GM12872 (cell line): ENCODE data around the gene RHBDF2.
A peak's percentile ranks its signal among the peaks of the same experiment; 100 is the strongest.

Experiments
- TF ChIP-seq, protein P1 (sequence below): IDR thresholded peaks from 3 replicates; pipeline ENCODE4 v1.5.1; 2011; ENCODE audit warnings: low read depth, mild to moderate bottlenecking, low read length, moderate library complexity; ENCODE audit not compliant: insufficient read depth

Gene RHBDF2

DNA sequence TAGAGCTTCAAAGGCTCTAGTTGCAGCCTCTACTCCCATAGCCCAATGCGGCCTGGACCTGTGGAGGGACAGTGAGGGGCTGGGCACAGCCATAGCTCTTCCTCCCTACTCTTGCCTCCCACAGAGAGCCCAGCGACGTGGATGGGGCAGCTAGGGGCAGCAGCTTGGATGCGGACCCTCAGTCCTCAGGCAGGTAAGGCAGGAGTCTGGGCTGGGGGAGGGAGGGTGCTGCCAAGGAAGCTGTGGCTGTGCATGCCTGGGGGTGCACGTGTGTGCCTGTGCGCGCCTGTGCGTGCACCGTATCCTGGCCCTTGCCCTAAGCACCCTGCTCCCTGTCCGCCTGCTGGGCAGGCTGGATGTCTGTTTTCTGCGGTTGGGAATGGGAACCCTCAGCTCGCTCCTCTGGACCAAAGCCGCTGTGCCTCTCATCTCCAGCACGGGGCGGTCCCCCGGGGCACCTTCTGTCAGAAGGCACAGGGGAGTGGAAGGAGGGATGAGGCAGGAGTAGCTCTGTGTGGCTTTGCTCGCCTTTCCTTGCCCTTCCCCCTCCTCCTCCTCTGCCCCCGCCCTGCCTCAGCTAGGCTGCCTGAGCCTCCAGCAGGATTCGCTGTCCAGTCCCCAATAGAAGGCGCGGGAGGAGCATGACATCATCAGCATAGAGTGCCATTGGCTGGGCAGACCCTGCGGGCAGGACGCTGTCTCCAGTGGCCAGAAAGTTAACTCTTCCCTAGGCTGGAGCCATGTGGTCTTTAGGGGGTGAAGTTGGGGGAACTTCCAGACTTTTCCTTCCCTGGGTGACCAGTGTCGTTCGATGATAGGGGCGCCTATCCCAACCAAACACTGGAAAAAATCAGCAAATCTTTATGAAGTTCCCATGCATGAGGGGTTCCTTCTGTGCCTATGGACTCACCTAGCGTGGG is 39.4 kb upstream of the RHBDF2 start:
- TF ChIP-seq, protein P1, sequence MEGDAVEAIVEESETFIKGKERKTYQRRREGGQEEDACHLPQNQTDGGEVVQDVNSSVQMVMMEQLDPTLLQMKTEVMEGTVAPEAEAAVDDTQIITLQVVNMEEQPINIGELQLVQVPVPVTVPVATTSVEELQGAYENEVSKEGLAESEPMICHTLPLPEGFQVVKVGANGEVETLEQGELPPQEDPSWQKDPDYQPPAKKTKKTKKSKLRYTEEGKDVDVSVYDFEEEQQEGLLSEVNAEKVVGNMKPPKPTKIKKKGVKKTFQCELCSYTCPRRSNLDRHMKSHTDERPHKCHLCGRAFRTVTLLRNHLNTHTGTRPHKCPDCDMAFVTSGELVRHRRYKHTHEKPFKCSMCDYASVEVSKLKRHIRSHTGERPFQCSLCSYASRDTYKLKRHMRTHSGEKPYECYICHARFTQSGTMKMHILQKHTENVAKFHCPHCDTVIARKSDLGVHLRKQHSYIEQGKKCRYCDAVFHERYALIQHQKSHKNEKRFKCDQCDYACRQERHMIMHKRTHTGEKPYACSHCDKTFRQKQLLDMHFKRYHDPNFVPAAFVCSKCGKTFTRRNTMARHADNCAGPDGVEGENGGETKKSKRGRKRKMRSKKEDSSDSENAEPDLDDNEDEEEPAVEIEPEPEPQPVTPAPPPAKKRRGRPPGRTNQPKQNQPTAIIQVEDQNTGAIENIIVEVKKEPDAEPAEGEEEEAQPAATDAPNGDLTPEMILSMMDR: no peak

DNA sequence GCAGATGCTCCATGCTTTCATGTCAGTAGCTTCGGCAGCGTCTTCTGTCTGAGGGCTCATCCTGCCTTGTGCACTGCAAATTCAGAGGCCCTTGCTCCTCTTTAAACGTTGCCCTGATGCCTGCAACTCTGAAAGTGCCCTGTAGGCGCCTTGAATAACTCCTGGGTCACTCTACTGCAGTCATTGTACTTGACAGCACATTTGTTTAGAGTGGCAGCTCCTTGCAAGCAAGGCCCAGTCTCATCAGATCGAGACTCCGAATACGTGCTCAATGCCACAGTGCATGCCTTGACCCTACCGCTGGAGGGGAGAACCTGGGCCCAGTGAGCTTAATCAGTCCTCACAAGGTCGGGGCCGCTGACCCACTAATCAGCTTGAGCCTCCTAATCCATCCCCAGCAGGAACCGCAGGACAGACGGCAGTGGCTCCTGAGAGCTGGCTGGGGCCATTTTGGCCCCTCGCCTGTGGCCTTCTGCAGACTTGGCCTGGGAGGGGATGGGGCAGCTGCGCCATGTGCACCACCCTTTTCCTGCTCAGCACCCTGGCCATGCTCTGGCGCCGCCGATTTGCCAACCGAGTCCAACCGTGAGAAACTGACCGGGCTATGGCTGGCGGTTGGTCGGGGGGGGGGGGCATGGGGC is 38.5 kb upstream of the RHBDF2 start, which contains the start of gene PRCD:
Gene PRCD (plus strand): TSS at position 414 of the 641 bp plus-strand sequence. CDS start 98 bp downstream, at position 512.
- TF ChIP-seq, protein P1: peak; percentile 27; the same call in 1 of the 3 replicates

DNA sequence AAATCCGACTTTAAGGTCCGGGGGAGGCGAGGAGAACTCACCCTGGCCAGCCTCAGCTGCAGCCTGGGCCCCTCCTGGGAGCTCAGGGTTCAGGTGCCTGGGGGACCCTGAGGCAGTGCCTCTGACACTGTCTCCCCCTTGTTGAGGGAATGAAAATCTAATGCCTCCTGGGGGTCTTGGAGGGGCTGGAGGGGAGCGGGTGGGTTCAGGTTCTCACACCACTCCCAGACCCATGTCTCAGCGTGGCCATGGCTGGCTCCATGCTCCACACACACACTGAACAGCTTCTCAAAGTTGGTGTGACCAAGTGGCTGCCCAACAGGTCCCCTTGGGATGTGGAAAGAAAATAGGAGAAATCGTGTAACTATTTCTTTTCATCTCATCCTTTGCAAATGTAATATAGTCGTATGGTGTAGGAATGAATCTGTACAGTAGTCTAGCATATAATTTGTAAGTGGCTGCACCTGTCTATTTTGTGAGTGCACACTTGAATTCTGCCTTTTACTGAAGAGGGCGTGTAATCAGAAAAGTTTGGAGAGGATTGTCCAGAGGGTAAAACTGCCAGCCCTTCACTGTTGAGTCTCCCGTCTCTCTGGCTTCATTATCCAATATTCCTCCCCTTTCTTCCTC is 37.8 kb upstream of the RHBDF2 start:
- TF ChIP-seq, protein P1: no peak

DNA sequence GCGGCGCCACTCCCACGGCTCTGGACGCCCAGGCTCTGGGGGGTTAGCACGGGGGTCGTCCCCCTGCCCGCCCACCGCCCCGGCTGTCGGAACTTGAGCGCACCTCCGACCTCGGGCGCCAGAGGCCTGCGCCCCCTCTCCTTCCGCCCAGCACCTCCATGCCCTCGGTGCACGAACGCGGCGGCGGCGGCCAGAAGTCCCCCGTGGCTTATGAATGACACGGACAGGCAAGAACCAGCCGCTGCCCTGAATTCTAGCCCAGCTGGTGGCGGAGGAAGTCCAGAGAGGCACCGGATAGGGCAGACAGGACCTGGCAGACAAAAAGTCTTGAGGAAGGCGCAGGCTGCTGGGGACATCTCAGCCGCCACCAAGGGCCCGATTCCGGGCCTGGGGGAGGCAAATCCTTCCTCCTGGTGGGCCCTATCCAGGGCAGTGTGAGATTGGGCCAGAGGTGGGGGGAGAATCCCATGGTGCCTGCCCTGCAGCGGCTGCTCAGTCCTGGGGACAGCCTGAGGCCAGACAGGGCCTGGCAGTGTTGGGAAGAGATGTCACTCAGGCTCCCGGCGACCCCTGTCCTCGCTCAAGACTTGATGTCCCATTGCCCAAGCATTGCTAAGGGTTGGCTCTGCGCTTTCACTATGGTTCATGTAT is 37.2 kb upstream of the RHBDF2 start:
- TF ChIP-seq, protein P1: no peak

DNA sequence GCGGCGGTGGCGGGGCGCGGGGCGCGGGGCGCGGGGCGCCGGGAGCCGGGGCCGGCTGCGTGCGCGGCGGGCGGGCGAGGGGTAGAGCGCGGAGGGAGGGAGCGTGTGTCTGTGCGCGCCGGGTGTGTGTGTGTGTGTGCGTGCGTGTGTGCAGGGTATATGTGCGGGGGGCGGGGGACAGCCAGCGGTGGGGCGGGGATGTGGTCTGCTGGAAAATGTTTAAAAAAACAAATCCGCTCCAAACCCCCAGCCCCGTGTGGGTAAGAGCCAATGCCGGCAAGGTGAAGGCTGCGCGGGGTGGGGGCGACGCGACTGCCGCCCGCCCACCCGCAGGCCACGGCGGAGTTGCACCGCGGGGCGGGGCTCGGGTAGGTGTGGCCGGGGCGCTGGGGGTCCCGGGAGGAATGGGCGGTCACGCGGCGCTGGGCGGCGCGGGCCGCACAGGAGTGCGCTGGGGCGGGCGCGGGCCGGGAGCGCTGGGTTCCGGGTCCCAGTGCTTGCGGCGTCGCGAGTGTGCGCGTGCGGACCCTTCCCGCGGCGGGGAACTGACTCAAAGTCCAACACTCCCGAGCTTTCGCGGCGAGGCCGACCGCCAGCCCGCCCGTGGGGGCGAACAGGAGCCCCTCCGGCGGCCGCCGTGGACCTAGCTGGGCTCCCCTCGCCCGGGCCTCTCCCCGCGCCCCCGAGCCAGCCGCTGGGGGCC is 36.5 kb upstream of the RHBDF2 start, which contains the start of gene CYGB:
Gene CYGB (minus strand): TSS at position 132 of the 703 bp plus-strand sequence. CDS start 167 bp downstream, outside the sequence.
- TF ChIP-seq, protein P1: no peak

DNA sequence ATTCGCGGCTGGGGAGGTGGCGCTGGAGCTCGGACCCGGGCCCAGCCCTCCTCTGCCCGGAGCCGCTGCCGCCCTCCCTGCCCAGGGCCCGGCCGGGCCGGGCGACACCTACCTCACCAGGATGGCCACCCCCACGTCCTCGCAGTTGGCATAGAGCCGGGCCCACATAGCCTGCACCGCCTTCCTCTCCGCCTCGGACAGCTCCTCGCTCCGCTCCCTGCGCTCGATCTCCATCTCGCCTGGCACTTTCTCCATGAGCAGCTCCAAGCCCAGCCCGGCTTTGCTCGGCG is 36.0 kb upstream of the RHBDF2 start:
- TF ChIP-seq, protein P1: no peak
